H1 (cell line): ENCODE measurements around the gene ZNF302. TPM values are rescaled to one million over a fixed set of nuclear protein-coding genes. Genes with fewer than 3 reads are reported as not detected.

Experiments used
- CTCF ChIA-PET: fragments of 300-600 bp; sonication (Branson Sonifier 250); formaldehyde crosslinking; loops from one replicate; lab custom pipeline; 2021; ENCODE audit not compliant: partially characterized antibody; lab: Charles Lee
- POLR2A ChIA-PET: fragments of 300-600 bp; sonication (Branson Sonifier 250); formaldehyde crosslinking; loops from one replicate; lab custom pipeline; 2021; ENCODE audit warnings: inconsistent platforms; ENCODE audit not compliant: partially characterized antibody; lab: Charles Lee
- DNase-seq, 2 experiments: peaks; one replicate each; pipeline versions ENCODE4 v3.0.0 to v3.0.0-alpha.2; 2010 to 2022; ENCODE audit warnings: low spot score in 2 of 2, low read depth in 1 of 2, mixed read lengths in 1 of 2
- FAIRE-seq: peaks from 2 replicates; lab custom pipeline; 2011; peaks lifted over from hg19 to GRCh38; lab: Jason Lieb, UNC
- H2AFZ ChIP-seq: 2 replicates; pipeline ENCODE4 v1.8.1; 2012; ENCODE audit warnings: low read length, inconsistent platforms
- H2AK5ac ChIP-seq: 2 replicates; pipeline ENCODE4 v1.6.1; 2013; ENCODE audit warnings: low read depth, low read length
- H2BK120ac ChIP-seq: replicated peaks from 2 replicates; pipeline ENCODE3; 2013; ENCODE audit warnings: low read depth, low read length, inconsistent platforms
- H2BK12ac ChIP-seq: 2 replicates; pipeline ENCODE4 v1.6.1; 2013; ENCODE audit warnings: low read depth, low read length
- H2BK15ac ChIP-seq: 2 replicates; pipeline ENCODE4 v1.6.1; 2013; ENCODE audit warnings: low read length
- H2BK20ac ChIP-seq: 2 replicates; pipeline ENCODE4 v1.6.1; 2013; ENCODE audit warnings: low read length
- H2BK5ac ChIP-seq: 2 replicates; pipeline ENCODE4 v1.6.1; 2013; ENCODE audit warnings: low read depth, low read length
- H3K14ac ChIP-seq: 2 replicates; pipeline ENCODE4 v1.6.1; 2013; ENCODE audit warnings: inconsistent platforms; ENCODE audit not compliant: insufficient read length
- H3K18ac ChIP-seq: 2 replicates; pipeline ENCODE4 v1.6.1; 2013; ENCODE audit warnings: low read length; ENCODE audit errors: extremely low read depth
- H3K23ac ChIP-seq: 2 replicates; pipeline ENCODE4 v1.6.1; 2013; ENCODE audit warnings: inconsistent platforms; ENCODE audit not compliant: insufficient read length
- H3K23me2 ChIP-seq: 2 replicates; pipeline ENCODE4 v1.6.1; 2013; ENCODE audit warnings: low read depth, low read length
- H3K27ac ChIP-seq: 2 replicates; pipeline ENCODE4 v1.6.1; 2011; ENCODE audit warnings: low read depth, low read length, inconsistent platforms
- H3K27me3 ChIP-seq, 4 experiments: replicated peaks in 1 of 4; 1 replicate in 1 of 4; 2 replicates in 3 of 4; pipeline versions ENCODE4 v1.6.1 to v1.8.1; 2011 to 2013; ENCODE audit warnings: low read length in 3 of 4, mild to moderate bottlenecking in 3 of 4, inconsistent platforms in 2 of 4, mixed read lengths in 2 of 4, moderate library complexity in 1 of 4; ENCODE audit not compliant: control insufficient read depth in 3 of 4, insufficient read depth in 3 of 4; ENCODE audit errors: extremely low read depth in 1 of 4
- H3K36me3 ChIP-seq, 4 experiments: 2 replicates each; pipeline versions ENCODE4 v1.6.1 to v1.8.1; 2011 to 2013; ENCODE audit warnings: mild to moderate bottlenecking in 4 of 4, low read length in 3 of 4, moderate library complexity in 2 of 4, control low read depth in 1 of 4, inconsistent platforms in 1 of 4; ENCODE audit not compliant: insufficient read depth in 4 of 4, control insufficient read depth in 2 of 4
- H3K4ac ChIP-seq: replicated peaks from 2 replicates; pipeline ENCODE3; 2013; ENCODE audit warnings: low read length, low read depth, mixed read lengths, inconsistent platforms; ENCODE audit not compliant: insufficient read length
- H3K4me1 ChIP-seq, 4 experiments: replicated peaks in 1 of 4; 1 replicate in 1 of 4; 2 replicates in 3 of 4; pipeline versions ENCODE4 v1.6.1 to v1.8.1; 2011 to 2013; ENCODE audit warnings: low read length in 3 of 4, inconsistent platforms in 2 of 4, mixed read lengths in 1 of 4; ENCODE audit not compliant: insufficient read depth in 4 of 4, control insufficient read depth in 3 of 4
- H3K4me2 ChIP-seq, 2 experiments: 2 replicates each; pipeline versions ENCODE4 v1.6.1 to v1.8.1; 2011 to 2013; ENCODE audit warnings: low read depth in 2 of 2, low read length in 2 of 2, control low read depth in 1 of 2, inconsistent platforms in 1 of 2, mild to moderate bottlenecking in 1 of 2; ENCODE audit not compliant: insufficient read depth in 1 of 2
- H3K4me3 ChIP-seq, 4 experiments: fragments of 200-600, 300-600 bp in 1 of 4; sonication (generic), shearing (Covaris generic), sonication (Bioruptor Twin) in 1 of 4; 2 replicates each; pipeline versions ENCODE4 v1.5.1 to v1.8.1; 2011 to 2016; ENCODE audit warnings: low read length in 4 of 4, low read depth in 3 of 4, control low read depth in 2 of 4, inconsistent platforms in 2 of 4, mild to moderate bottlenecking in 2 of 4, mixed read lengths in 1 of 4, moderate library complexity in 1 of 4; ENCODE audit not compliant: insufficient read depth in 2 of 4; ENCODE audit errors: extremely low read depth in 1 of 4
- H3K56ac ChIP-seq: replicated peaks from 2 replicates; pipeline ENCODE3; 2013; ENCODE audit warnings: low read depth, mild to moderate bottlenecking, mixed read lengths, low read length, inconsistent platforms; ENCODE audit not compliant: insufficient read length
- H3K79me1 ChIP-seq: 2 replicates; pipeline ENCODE4 v1.6.1; 2013; ENCODE audit warnings: low read depth, low read length, control low read depth
- H3K79me2 ChIP-seq, 2 experiments: 2 replicates each; pipeline versions ENCODE4 v1.6.1 to v1.8.1; 2012 to 2013; ENCODE audit warnings: low read length in 2 of 2, mild to moderate bottlenecking in 2 of 2, inconsistent platforms in 1 of 2; ENCODE audit not compliant: insufficient read depth in 2 of 2, control insufficient read depth in 1 of 2
- H3K9ac ChIP-seq, 4 experiments: replicated peaks in 1 of 4; 1 replicate in 1 of 4; 2 replicates in 3 of 4; pipeline versions ENCODE4 v1.6.1 to v1.8.1; 2011 to 2013; ENCODE audit warnings: low read depth in 3 of 4, low read length in 3 of 4, control low read depth in 2 of 4, mild to moderate bottlenecking in 2 of 4, moderate library complexity in 2 of 4, inconsistent platforms in 1 of 4; ENCODE audit errors: extremely low read depth in 1 of 4
- H3K9me3 ChIP-seq, 2 experiments: 2 replicates each; pipeline versions ENCODE4 v1.6.1 to v1.8.1; 2012 to 2013; ENCODE audit warnings: mild to moderate bottlenecking in 2 of 2, moderate library complexity in 2 of 2, control low read depth in 1 of 2, inconsistent platforms in 1 of 2, low read depth in 1 of 2, low read length in 1 of 2, mixed read lengths in 1 of 2; ENCODE audit not compliant: insufficient read depth in 2 of 2
- H4K20me1 ChIP-seq, 2 experiments: replicated peaks in 1 of 2; 2 replicates each; pipeline versions ENCODE3 to v1.8.1; 2011 to 2013; ENCODE audit warnings: inconsistent platforms in 2 of 2, low read length in 2 of 2, mild to moderate bottlenecking in 1 of 2; ENCODE audit not compliant: insufficient read depth in 2 of 2, control insufficient read depth in 1 of 2
- H4K5ac ChIP-seq: 2 replicates; pipeline ENCODE4 v1.6.1; 2013; ENCODE audit warnings: low read length, low read depth, mixed read lengths, inconsistent platforms; ENCODE audit not compliant: insufficient read length
- H4K8ac ChIP-seq: 2 replicates; pipeline ENCODE4 v1.8.0; 2013; ENCODE audit warnings: mild to moderate bottlenecking, moderate library complexity, low read length, inconsistent platforms; ENCODE audit not compliant: insufficient read depth; ENCODE audit errors: extremely low read depth
- H4K91ac ChIP-seq: replicated peaks from 2 replicates; pipeline ENCODE3; 2013; ENCODE audit warnings: low read length, mixed read lengths, inconsistent platforms; ENCODE audit not compliant: insufficient read length
- ATF2 ChIP-seq: IDR thresholded peaks from 2 replicates; pipeline ENCODE4 v1.6.1; 2012; ENCODE audit warnings: low read length, inconsistent platforms
- CBX5 ChIP-seq: fragments of 300-800, 300-1000 bp; sonication (generic); IDR thresholded peaks from 2 replicates; pipeline ENCODE4 v1.7.1; 2016; ENCODE audit warnings: antibody characterized with exemption, low read length, low read depth
- EGR1 ChIP-seq: IDR thresholded peaks from 2 replicates; pipeline ENCODE4 v1.6.1; 2011; ENCODE audit warnings: low read depth, low read length, borderline replicate concordance
- KDM4A ChIP-seq: IDR thresholded peaks from one replicate; pipeline ENCODE4 v1.7.1; 2012; ENCODE audit warnings: low read depth, mild to moderate bottlenecking, moderate library complexity, low read length, inconsistent platforms; ENCODE audit not compliant: severe bottlenecking
- RAD21 ChIP-seq, 2 experiments: IDR thresholded peaks in 1 of 2; conservative IDR thresholded peaks in 1 of 2; 2 replicates each; pipeline ENCODE4 v1.6.1; 2011; ENCODE audit warnings: low read depth in 2 of 2, low read length in 2 of 2, improper control_type of control experiment in 1 of 2, inconsistent platforms in 1 of 2, mild to moderate bottlenecking in 1 of 2, moderate library complexity in 1 of 2
- SP2 ChIP-seq: IDR thresholded peaks from 2 replicates; pipeline ENCODE4 v1.6.1; 2012; ENCODE audit warnings: mild to moderate bottlenecking, low read length, inconsistent platforms
- TCF12 ChIP-seq: IDR thresholded peaks from 2 replicates; pipeline ENCODE4 v1.6.1; 2011; ENCODE audit warnings: low read depth, mild to moderate bottlenecking, low read length
- YY1 ChIP-seq: IDR thresholded peaks from 2 replicates; pipeline ENCODE4 v1.6.1; 2011; ENCODE audit warnings: low read depth, mild to moderate bottlenecking, low read length
- WGBS, 2 experiments: shearing (Covaris generic) in 1 of 2; methylation state at CpG; one replicate each; pipeline versions ENCODE4 v1.1.6 to v1.1.7; 2013 to 2015; ENCODE audit warnings: low lambda C conversion rate in 2 of 2, mixed read lengths in 2 of 2, inconsistent platforms in 1 of 2, low coverage in 1 of 2, missing lambda C conversion rate in 1 of 2; ENCODE audit not compliant: insufficient replicate concordance in 2 of 2, insufficient coverage in 1 of 2, insufficient read length in 1 of 2; ENCODE audit errors: extremely low coverage in 1 of 2, missing lambda C conversion rate in 1 of 2; 5-methylcytosine and 5-hydroxymethylcytosine counted together
- polyA plus RNA-seq, 7 experiments: library from polyadenylated mRNA; depleted of rRNA in 3 of 7; stranded (reverse) in 5 of 7; unstranded in 2 of 7; fragments of >200 nt in 5 of 7; fragments of 200-250 nt in 2 of 7; gene quantifications; 1 replicate in 5 of 7; 2 replicates in 1 of 7; 4 replicates in 1 of 7; pipeline versions ENCODE4 v1.2.1 to v1.2.3, GENCODE V29; 2011 to 2013; ENCODE audit warnings: missing spikeins in 2 of 7, mixed read lengths in 2 of 7
- total RNA-seq: library from RNA; stranded (reverse); fragmentation: NEBNext Ultra II Directional; extraction: Animal tissue kit (Norgen Biotek cat#: 25700); gene quantifications from 2 replicates; pipeline ENCODE4 v1.2.1, GENCODE V29; 2021

The ZNF302 gene
- total and polyA plus RNA-seq, 2 of the 8 experiments (the other 6 are each of a cell fraction or from before 2014, with no cell fraction given), result 9.1 to 20.4 TPM

GRCh38 chr19:34675250-34675649, 2.2 kb upstream of the ZNF302 start:
- H3K23ac ChIP-seq, result no peak overlapping the region
- no peak overlapping the region for H2AK5ac ChIP-seq
- H3K23me2 ChIP-seq, result no peaks in the 10 kb centered on the region
- peaks cover 0 to 11% (median 5%) of the 10 kb centered on the region in 4 experiments; a peak in 4 of 8 replicates for H3K36me3 ChIP-seq
- H3K27ac ChIP-seq, result no peak overlapping the region
- no peak overlapping the region for H4K91ac ChIP-seq
- ChIA-PET POLR2A (interaction anchor here (0.6 to 1.5 kb wide), 3 partner anchors 8 to 376 kb away, joined by 3 to 8 read pairs (median 4); no protein-coding TSS in a partner anchor), CTCF (interaction anchor here (0.6 to 1.9 kb wide), 3 partner anchors 14 to 49 kb away, joined by 3 to 11 read pairs (median 3); no protein-coding TSS in a partner anchor)
- peaks cover 0 to 3% (median 2%) of the 10 kb centered on the region in 4 experiments; a peak in 4 of 7 replicates for H3K4me1 ChIP-seq
- no peak overlapping the region for H3K4me3 ChIP-seq
- no peaks in the 10 kb centered on the region; the same call in 1 of the 2 replicates for H3K79me1 ChIP-seq
- H3K4ac ChIP-seq, result no peak overlapping the region
- no peak overlapping the region for H4K8ac ChIP-seq
- no peak overlapping the region for H2BK15ac ChIP-seq
- no peak overlapping the region for H3K14ac ChIP-seq
- no peaks in the 10 kb centered on the region for H3K9me3 ChIP-seq
- no peak overlapping the region for H2BK20ac ChIP-seq
- H3K9ac ChIP-seq, result no peak overlapping the region
- H3K27me3 ChIP-seq, result peaks cover 0 to 2% (median 0%) of the 10 kb centered on the region in 4 experiments; a peak in 3 of 7 replicates
- H2BK120ac ChIP-seq, result no peak overlapping the region
- no peak overlapping the region for H2BK12ac ChIP-seq
- TF ChIP-seq SP2 (no peak), TCF12 (no peak), ATF2 (no peak), KDM4A (no peak), EGR1 (no peak), RAD21 (IDR thresholded peaks at IDR 0.05 in 1 of 2, conservative IDR thresholded peaks at IDR 0.05 in 1 of 2; ENCODE audit: low read depth in 2 of 2, low read length in 2 of 2) (no peak), CBX5 (no peak), YY1 (no peak)
- peaks cover 0 to 7% of the 10 kb centered on the region in 2 experiments; a peak in 1 of 4 replicates for H3K79me2 ChIP-seq
- H4K5ac ChIP-seq, result no peak overlapping the region
- FAIRE-seq, result no peak
- no peaks in the 10 kb centered on the region for H4K20me1 ChIP-seq
- WGBS, 2 experiments, result 81% methylated on average over 3 of the region's 3 CpGs; no CpG with 5 or more reads in 1 of the 2 experiments
- no peak for DNase-seq
- H2BK5ac ChIP-seq, result no peak overlapping the region
- no peak overlapping the region for H3K18ac ChIP-seq
- H2AFZ ChIP-seq, result no peak overlapping the region
- no peak overlapping the region for H3K56ac ChIP-seq
- H3K4me2 ChIP-seq, result no peak overlapping the region
